Activated CD4-positive, alpha-beta memory T cell treated with anti-CD3 and anti-CD28 coated beads for 36 hours (primary cell): Measurements from ENCODE around the gene CTNNA3. TPM values are rescaled to one million over a fixed set of nuclear protein-coding genes. Genes with fewer than 3 reads are reported as not detected.
A peak's percentile ranks its signal among the peaks of the same experiment; 100 is the strongest.

Source experiments
- CTCF ChIA-PET: fragments of 350-600 bp; sonication (Branson Sonifier 250); formaldehyde crosslinking; loops from one replicate; lab custom pipeline; 2021; ENCODE audit warnings: antibody characterized with exemption, inconsistent platforms; lab: Charles Lee
- POLR2A ChIA-PET: fragments of 350-600 bp; sonication (Branson Sonifier 250); formaldehyde crosslinking; loops from one replicate; lab custom pipeline; 2021; ENCODE audit warnings: antibody characterized with exemption; lab: Charles Lee
- DNase-seq: peaks from one replicate; pipeline ENCODE4 v3.0.0-alpha.2; 2020
- H3K27ac Mint-ChIP-seq: one replicate; pipeline ENCODE4 v1.8.0; 2021; ENCODE audit warnings: mixed read lengths
- H3K27me3 Mint-ChIP-seq: one replicate; pipeline ENCODE4 v1.8.0; 2021; ENCODE audit warnings: mixed read lengths
- H3K36me3 Mint-ChIP-seq: one replicate; pipeline ENCODE4 v1.8.0; 2021; ENCODE audit warnings: mixed read lengths
- H3K4me1 Mint-ChIP-seq: one replicate; pipeline ENCODE4 v1.8.0; 2021; ENCODE audit warnings: low read depth, mixed read lengths
- H3K4me3 Mint-ChIP-seq: one replicate; pipeline ENCODE4 v1.8.0; 2021; ENCODE audit warnings: mild to moderate bottlenecking, mixed read lengths
- H3K9me3 Mint-ChIP-seq: one replicate; pipeline ENCODE4 v1.8.0; 2021; ENCODE audit warnings: mixed read lengths
- intact Hi-C: fragments of 100-400 bp; cut with micrococcal nuclease; formaldehyde crosslinking; loops from one replicate; pipeline ENCODE4 v1.15.1; 2023
- total RNA-seq, 2 experiments: library from RNA; stranded (reverse); gene quantifications; one replicate each; pipeline ENCODE4 v1.2.3, GENCODE V29; 2021

CTNNA3 gene
- total RNA-seq, 2 experiments from 2014 or later = not detected

DNA sequence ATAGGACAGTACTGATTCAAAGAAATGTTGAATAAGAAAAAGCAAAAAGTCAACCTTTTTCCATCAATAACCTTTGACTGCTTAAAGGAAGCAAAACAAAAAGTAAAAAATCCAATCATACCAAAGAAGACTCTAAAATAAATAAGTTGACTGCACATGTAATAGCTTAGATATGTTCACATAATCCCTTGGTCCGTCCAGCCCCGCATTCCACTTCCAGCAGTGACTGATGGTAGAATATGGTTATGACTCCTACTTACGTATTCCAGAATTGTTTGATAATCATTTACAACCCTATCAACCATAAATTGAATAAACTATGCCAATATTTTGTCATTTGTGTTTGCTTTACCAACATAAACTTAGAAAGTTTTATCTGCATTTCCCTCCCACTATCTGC lies 77.9 kb downstream of the CTNNA3 start:
- peaks cover 10% of the 10 kb centered on the region for H3K4me1 Mint-ChIP-seq
- intact Hi-C loops = no loop called here
- H3K9me3 Mint-ChIP-seq = no peaks in the 10 kb centered on the region
- no peak overlapping the region for H3K4me3 Mint-ChIP-seq
- peaks cover 6% of the 10 kb centered on the region for H3K27me3 Mint-ChIP-seq
- CTCF ChIA-PET = interaction anchor here (0.7 kb wide), 1 partner anchor 552 kb away, joined by 4 read pairs; no protein-coding TSS in a partner anchor
- no peak overlapping the region for H3K27ac Mint-ChIP-seq
- POLR2A ChIA-PET = no interaction called here
- no peak for DNase-seq
- H3K36me3 Mint-ChIP-seq = no peaks in the 10 kb centered on the region

- no peaks in the 10 kb centered on the region for H3K9me3 Mint-ChIP-seq
- intact Hi-C loops = loop anchor here (1.0 kb wide), 4 partner anchors 151 to 237 kb away; no protein-coding TSS in a partner anchor
- H3K36me3 Mint-ChIP-seq = no peaks in the 10 kb centered on the region
- H3K4me3 Mint-ChIP-seq = peak overlapping the region; percentile 2
- peaks cover 25% of the 10 kb centered on the region for H3K4me1 Mint-ChIP-seq
- peak; percentile 82 for DNase-seq
- ChIA-PET CTCF (interaction anchor here (1.0 to 1.3 kb wide), 3 partner anchors 85 to 167 kb away, joined by 3 to 7 read pairs (median 3); no protein-coding TSS in a partner anchor), POLR2A (interaction anchor here (0.6 kb wide), 2 partner anchors 159 to 161 kb away, joined by 3 read pairs; no protein-coding TSS in a partner anchor)
- H3K27me3 Mint-ChIP-seq = no peaks in the 10 kb centered on the region
- H3K27ac Mint-ChIP-seq = peak overlapping the region; percentile 65
These were observed 83.1 kb downstream of the CTNNA3 start for GRCh38 chr10:67612577-67613537.

- CTCF ChIA-PET = no interaction called here
- H3K27ac Mint-ChIP-seq = no peak overlapping the region
- H3K9me3 Mint-ChIP-seq = no peaks in the 10 kb centered on the region
- no peaks in the 10 kb centered on the region for H3K36me3 Mint-ChIP-seq
- no peak overlapping the region for H3K4me3 Mint-ChIP-seq
- DNase-seq = no peak
- POLR2A ChIA-PET = interaction anchor here (0.6 kb wide), 1 partner anchor 160 kb away, joined by 3 read pairs; no protein-coding TSS in a partner anchor
- intact Hi-C loops = no loop called here
- no peaks in the 10 kb centered on the region for H3K27me3 Mint-ChIP-seq
- H3K4me1 Mint-ChIP-seq = peaks cover 31% of the 10 kb centered on the region
These were observed 83.8 kb downstream of the CTNNA3 start for GRCh38 chr10:67612176-67612575.

DNA sequence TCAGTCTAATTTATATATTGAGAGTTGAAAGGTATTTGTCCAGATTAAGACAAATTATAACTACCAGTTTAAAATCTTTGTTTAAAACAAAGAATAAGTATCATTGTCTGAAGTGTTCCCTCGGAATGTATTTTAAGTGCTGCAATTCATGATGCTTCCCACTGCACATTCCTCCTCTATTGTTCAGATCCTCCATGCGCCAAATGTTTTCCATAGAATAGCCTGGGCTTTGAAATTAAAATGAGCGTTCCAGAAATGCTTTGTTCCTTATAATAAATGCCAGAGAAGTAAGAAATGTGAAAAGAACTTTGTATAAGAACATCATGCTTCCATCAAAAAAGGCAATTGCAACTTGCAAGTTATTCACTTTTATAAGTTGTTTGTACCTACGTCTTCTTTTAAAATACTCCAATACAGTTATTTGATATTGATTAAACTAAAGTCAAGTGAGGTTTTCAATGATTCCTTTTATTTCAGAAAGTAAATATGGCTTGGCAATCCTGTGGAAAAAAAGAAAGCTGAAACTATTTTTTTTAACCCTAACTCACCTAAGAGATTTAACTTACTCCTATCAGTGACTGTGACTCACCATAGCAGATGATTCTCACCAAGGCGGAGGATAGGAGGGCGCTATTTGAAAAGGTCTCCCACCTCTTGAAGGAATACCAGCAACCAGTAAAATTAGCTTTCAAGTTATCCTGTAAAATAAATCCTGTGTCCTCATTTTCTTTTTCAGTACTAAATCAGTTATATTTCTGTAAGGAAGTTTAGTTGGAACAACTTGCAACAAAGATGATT lies 85.8 kb downstream of the CTNNA3 start:
- no peaks in the 10 kb centered on the region for H3K27me3 Mint-ChIP-seq
- POLR2A ChIA-PET = no interaction called here
- intact Hi-C loops = no loop called here
- no peak overlapping the region for H3K27ac Mint-ChIP-seq
- H3K4me1 Mint-ChIP-seq = peaks cover 36% of the 10 kb centered on the region
- no peaks in the 10 kb centered on the region for H3K36me3 Mint-ChIP-seq
- no peak overlapping the region for H3K4me3 Mint-ChIP-seq
- CTCF ChIA-PET = no interaction called here
- DNase-seq = no peak
- no peaks in the 10 kb centered on the region for H3K9me3 Mint-ChIP-seq

- Mint-ChIP-seq H3K36me3 (no peaks in the 10 kb centered on the region), H3K27me3 (peaks cover 2% of the 10 kb centered on the region), H3K9me3 (no peaks in the 10 kb centered on the region), H3K4me3 (no peak overlapping the region), H3K27ac (no peak overlapping the region), H3K4me1 (peaks cover 25% of the 10 kb centered on the region)
- intact Hi-C loops = no loop called here
- CTCF ChIA-PET = no interaction called here
- POLR2A ChIA-PET = no interaction called here
- no peak for DNase-seq
These were observed 88.0 kb downstream of the CTNNA3 start for GRCh38 chr10:67608001-67608400.

GRCh38 chr10:67607472-67607871 lies 88.5 kb downstream of the CTNNA3 start:
- H3K36me3 Mint-ChIP-seq = no peaks in the 10 kb centered on the region
- peaks cover 2% of the 10 kb centered on the region for H3K27me3 Mint-ChIP-seq
- CTCF ChIA-PET = no interaction called here
- no peaks in the 10 kb centered on the region for H3K9me3 Mint-ChIP-seq
- intact Hi-C loops = no loop called here
- H3K27ac Mint-ChIP-seq = no peak overlapping the region
- no peak for DNase-seq
- no peak overlapping the region for H3K4me3 Mint-ChIP-seq
- POLR2A ChIA-PET = no interaction called here
- peaks cover 20% of the 10 kb centered on the region for H3K4me1 Mint-ChIP-seq

GRCh38 chr10:67606572-67606971 lies 89.4 kb downstream of the CTNNA3 start:
- no peaks in the 10 kb centered on the region for H3K36me3 Mint-ChIP-seq
- H3K27ac Mint-ChIP-seq = no peak overlapping the region
- intact Hi-C loops = no loop called here
- CTCF ChIA-PET = no interaction called here
- peaks cover 2% of the 10 kb centered on the region for H3K27me3 Mint-ChIP-seq
- H3K4me1 Mint-ChIP-seq = peaks cover 13% of the 10 kb centered on the region
- no peak for DNase-seq
- POLR2A ChIA-PET = no interaction called here
- H3K9me3 Mint-ChIP-seq = no peaks in the 10 kb centered on the region
- H3K4me3 Mint-ChIP-seq = no peak overlapping the region

- POLR2A ChIA-PET = no interaction called here
- H3K27ac Mint-ChIP-seq = no peak overlapping the region
These were observed 92.3 kb downstream of the CTNNA3 start for GRCh38 chr10:67603701-67604100.

GRCh38 chr10:67603086-67603485 lies 92.9 kb downstream of the CTNNA3 start:
- H3K9me3 Mint-ChIP-seq = no peaks in the 10 kb centered on the region
- peaks cover 13% of the 10 kb centered on the region for H3K4me1 Mint-ChIP-seq
- DNase-seq = no peak
- intact Hi-C loops = no loop called here
- H3K27ac Mint-ChIP-seq = no peak overlapping the region
- ChIA-PET POLR2A (no interaction called here), CTCF (no interaction called here)
- H3K27me3 Mint-ChIP-seq = peaks cover 10% of the 10 kb centered on the region
- H3K36me3 Mint-ChIP-seq = no peaks in the 10 kb centered on the region
- H3K4me3 Mint-ChIP-seq = no peak overlapping the region

More at GRCh38 chr10:67603701-67604100, 92.3 kb downstream of the CTNNA3 start:
- intact Hi-C loops = no loop called here
- H3K27me3 Mint-ChIP-seq = peaks cover 6% of the 10 kb centered on the region
- DNase-seq = no peak
- H3K4me1 Mint-ChIP-seq = peaks cover 13% of the 10 kb centered on the region
- H3K4me3 Mint-ChIP-seq = no peak overlapping the region
- no peaks in the 10 kb centered on the region for H3K36me3 Mint-ChIP-seq
- CTCF ChIA-PET = no interaction called here
- H3K9me3 Mint-ChIP-seq = no peaks in the 10 kb centered on the region

DNA sequence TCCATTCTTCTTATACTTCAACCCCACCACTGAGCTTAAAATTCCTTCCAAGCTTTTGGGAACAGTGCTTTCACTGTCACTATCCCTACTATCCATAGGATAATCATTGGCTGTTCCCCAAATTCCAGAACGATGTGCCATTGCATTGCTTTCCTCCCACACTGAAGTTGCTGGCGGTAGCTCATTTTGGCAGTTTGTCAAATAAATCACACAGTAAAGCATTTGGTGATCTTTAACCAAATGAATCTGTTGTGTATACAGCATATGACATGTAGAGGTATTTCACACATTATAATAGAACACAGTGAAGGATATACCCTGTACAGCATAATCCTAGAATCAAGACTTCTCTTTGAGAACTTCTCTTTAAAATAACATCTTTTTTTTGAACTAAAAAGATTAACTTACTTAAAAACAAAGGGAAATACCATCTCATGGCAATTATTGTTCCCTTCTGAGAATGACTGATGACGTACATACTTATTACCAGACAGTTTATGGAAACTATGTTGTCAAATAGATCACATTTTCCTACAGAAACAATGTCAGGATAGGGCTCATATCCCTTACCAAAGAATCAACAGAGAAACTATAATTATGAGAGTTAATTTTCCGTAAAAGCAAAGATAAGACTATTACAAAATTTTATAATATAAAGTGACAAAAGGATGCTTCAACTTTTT lies 93.6 kb downstream of the CTNNA3 start:
- Mint-ChIP-seq H3K27me3 (peaks cover 13% of the 10 kb centered on the region), H3K4me1 (peaks cover 7% of the 10 kb centered on the region), H3K36me3 (no peaks in the 10 kb centered on the region), H3K27ac (no peak overlapping the region), H3K4me3 (no peak overlapping the region), H3K9me3 (no peaks in the 10 kb centered on the region)
- ChIA-PET CTCF (no interaction called here), POLR2A (no interaction called here)
- intact Hi-C loops = no loop called here
- no peak for DNase-seq

DNA sequence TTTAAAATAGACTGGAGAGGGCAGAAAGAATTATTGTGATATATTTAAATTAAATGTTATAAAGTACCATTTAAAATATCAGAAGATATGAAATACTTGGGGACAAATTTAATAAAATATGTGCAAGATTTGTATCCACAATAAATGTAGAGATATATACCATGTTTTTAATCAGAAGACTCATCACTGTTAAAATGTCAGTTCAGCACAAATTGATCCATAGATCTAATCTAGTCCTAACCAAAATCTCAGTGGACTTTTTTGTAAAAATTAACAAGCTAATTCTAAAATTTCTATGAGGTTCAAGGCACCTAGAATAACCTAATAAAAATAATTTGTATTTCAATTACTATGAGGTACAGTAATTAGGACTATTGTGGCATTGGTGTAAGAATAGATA lies 96.4 kb downstream of the CTNNA3 start:
- Mint-ChIP-seq H3K27ac (no peak overlapping the region), H3K4me3 (no peak overlapping the region), H3K27me3 (peaks cover 15% of the 10 kb centered on the region), H3K4me1 (no peaks in the 10 kb centered on the region), H3K9me3 (peaks cover 8% of the 10 kb centered on the region), H3K36me3 (no peaks in the 10 kb centered on the region)
- ChIA-PET POLR2A (no interaction called here), CTCF (no interaction called here)
- no peak for DNase-seq
- intact Hi-C loops = no loop called here

DNA sequence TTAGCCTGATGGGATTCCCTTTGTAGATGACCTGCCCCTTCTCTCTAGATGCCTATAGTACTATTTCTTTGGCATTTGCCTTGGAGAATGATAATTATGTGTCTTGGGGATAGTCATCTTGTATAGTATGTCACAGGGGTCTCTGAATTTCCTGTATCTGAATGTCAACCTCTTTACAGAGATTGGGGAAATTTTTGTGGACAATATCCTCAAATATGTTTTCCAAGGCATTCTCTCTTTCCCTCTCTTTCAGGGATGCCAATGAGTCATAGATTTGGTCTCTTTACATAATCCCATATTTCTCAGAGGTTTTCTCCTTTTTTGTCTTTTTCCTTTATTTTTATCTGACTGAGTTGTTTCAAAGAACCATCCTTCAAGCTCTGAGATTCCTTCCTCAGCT lies 99.4 kb downstream of the CTNNA3 start:
- no peak for DNase-seq
- Mint-ChIP-seq H3K27ac (no peak overlapping the region), H3K36me3 (peaks cover 8% of the 10 kb centered on the region), H3K4me1 (no peaks in the 10 kb centered on the region), H3K9me3 (peaks cover 18% of the 10 kb centered on the region), H3K27me3 (peaks cover 14% of the 10 kb centered on the region), H3K4me3 (no peak overlapping the region)
- POLR2A ChIA-PET = no interaction called here
- CTCF ChIA-PET = no interaction called here
- intact Hi-C loops = no loop called here
